HG03196 (cell line): ENCODE data around the gene ERC2.
"Not testable (repeated sequence)": the region's sequence is repeated elsewhere in the genome, so short reads cannot be mapped to it uniquely, and the experiment has no call there.

Experiments used
- ATAC-seq: cut with Tn5 transposase; IDR thresholded peaks from one replicate; pipeline ENCODE4 v1.9.1; 2021; ENCODE audit not compliant: unreplicated experiment

Gene ERC2

GRCh38 chr3:56019490-56020146 is 448.6 kb downstream of the ERC2 start:
- no peak for ATAC-seq

GRCh38 chr3:56015374-56015773 is 452.9 kb downstream of the ERC2 start:
- not testable (repeated sequence) for ATAC-seq

- ATAC-seq, result no peak
Measured at GRCh38 chr3:56012721-56013120, 455.5 kb downstream of the ERC2 start.

- ATAC-seq, result no peak
Measured at GRCh38 chr3:56005196-56005805, 463.0 kb downstream of the ERC2 start.

GRCh38 chr3:56003129-56003528 is 465.1 kb downstream of the ERC2 start:
- ATAC-seq, result no peak

GRCh38 chr3:56001991-56002390 is 466.3 kb downstream of the ERC2 start:
- ATAC-seq, result no peak

- no peak for ATAC-seq
Measured at GRCh38 chr3:56001537-56001936, 466.7 kb downstream of the ERC2 start.

- no peak for ATAC-seq
Measured at GRCh38 chr3:55989366-55989765, 478.9 kb downstream of the ERC2 start.

- ATAC-seq, result no peak
Measured at GRCh38 chr3:55988905-55989304, 479.4 kb downstream of the ERC2 start.

- ATAC-seq, result no peak
Measured at GRCh38 chr3:55984626-55985025, 483.6 kb downstream of the ERC2 start.

- ATAC-seq, result no peak
Measured at GRCh38 chr3:55978953-55979352, 489.3 kb downstream of the ERC2 start.

GRCh38 chr3:55974421-55975165 is 493.7 kb downstream of the ERC2 start:
- ATAC-seq, result no peak

GRCh38 chr3:55969634-55970033 is 498.6 kb downstream of the ERC2 start:
- ATAC-seq, result no peak

- no peak for ATAC-seq
Measured at GRCh38 chr3:55968331-55968730, 499.9 kb downstream of the ERC2 start.

GRCh38 chr3:55966566-55966965 is 501.7 kb downstream of the ERC2 start:
- no peak for ATAC-seq

- ATAC-seq, result no peak
Measured at GRCh38 chr3:55965776-55966175, 502.5 kb downstream of the ERC2 start.

- ATAC-seq, result no peak
Measured at GRCh38 chr3:55964491-55964985, 503.7 kb downstream of the ERC2 start.

- ATAC-seq, result no peak
Measured at GRCh38 chr3:55963601-55964000, 504.7 kb downstream of the ERC2 start.

GRCh38 chr3:55959471-55960080 is 508.7 kb downstream of the ERC2 start:
- ATAC-seq, result no peak

- no peak for ATAC-seq
Measured at GRCh38 chr3:55958605-55959004, 509.7 kb downstream of the ERC2 start.

GRCh38 chr3:55955891-55956477 is 512.3 kb downstream of the ERC2 start:
- ATAC-seq, result no peak
